ENCODE results near the gene COG4.

The COG4 gene

GRCh38 chr16:70478912-70479341 is 44.4 kb downstream of the COG4 start:
- DNase-seq = peak; percentile 17

- no peak for DNase-seq
Observed at GRCh38 chr16:70478169-70478568, 45.2 kb downstream of the COG4 start.

DNA sequence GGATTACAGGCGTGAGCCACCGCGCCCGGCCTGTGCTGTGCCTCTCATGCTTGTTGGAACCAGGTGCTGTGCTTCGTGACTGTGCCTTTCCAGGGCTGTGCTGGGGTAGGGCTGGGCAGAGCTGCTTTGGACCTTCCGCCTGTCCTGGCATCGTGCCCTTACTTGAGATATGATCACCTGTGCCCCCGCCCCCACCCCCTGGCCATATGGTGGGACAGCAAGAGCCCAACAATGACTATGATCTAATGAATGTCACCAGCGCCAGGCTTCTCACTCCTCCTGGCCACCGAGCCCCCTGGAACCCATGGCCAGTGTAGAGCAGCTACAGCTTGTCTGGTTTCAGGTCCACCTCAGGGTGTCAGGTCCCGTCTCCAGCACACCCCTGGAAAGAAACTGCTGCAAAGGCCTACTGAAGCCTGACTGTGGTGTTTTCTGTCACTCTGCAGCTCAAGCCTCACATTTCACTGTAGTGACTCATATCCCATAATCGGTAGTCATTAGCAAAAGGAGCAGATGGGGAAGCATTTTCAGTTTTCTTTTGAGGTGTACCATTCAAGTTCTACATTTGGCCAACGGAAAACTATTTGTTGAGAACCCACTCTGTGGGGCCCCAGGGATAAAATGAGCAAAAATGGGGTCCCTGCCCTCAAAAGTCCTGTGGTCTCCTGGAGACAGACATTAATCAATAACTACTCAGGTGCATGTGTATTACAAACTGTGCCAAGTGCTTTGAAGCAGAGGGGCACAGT is 46.9 kb downstream of the COG4 start:
- peak; percentile 70 for DNase-seq

GRCh38 chr16:70475054-70475871 is 48.1 kb downstream of the COG4 start:
- no peak for DNase-seq

GRCh38 chr16:70474320-70475053 is 48.9 kb downstream of the COG4 start:
- no peak for DNase-seq

- DNase-seq = no peak
Observed at GRCh38 chr16:70473446-70474319, 49.7 kb downstream of the COG4 start.

DNA sequence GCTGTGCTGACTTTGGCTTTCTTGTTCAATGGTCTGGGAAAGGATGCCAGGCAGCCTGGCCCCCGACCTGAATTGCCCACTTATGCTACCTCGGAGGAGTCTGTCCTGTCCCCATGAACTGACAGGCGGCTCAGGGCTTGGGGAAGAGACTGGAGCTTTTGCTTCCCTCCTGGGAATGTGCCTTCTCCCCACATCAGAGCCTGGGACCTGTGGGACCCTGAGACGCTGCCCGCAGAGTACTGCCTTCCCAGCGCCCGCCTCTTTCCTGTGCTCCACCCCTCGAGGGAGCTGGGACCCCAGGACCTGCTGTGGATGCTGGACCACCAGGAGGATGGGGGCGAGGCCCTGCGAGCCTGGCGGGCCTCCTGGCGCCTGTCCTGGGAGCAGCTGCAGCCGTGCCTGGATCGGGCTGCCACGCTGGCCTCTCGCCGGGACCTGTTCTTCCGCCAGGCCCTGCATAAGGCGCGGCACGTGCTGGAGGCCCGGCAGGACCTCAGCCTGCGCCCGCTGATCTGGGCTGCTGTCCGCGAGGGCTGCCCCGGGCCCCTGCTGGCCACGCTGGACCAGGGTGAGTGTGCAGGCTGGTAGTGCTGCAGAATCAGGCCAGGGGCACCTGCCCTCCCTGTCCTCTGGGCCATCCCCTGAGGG is 50.4 kb downstream of the COG4 start:
- DNase-seq = no peak

- DNase-seq = no peak
Observed at GRCh38 chr16:70470927-70471341, 52.4 kb downstream of the COG4 start.

- no peak for DNase-seq
Observed at GRCh38 chr16:70470141-70470926, 53.0 kb downstream of the COG4 start.

DNA sequence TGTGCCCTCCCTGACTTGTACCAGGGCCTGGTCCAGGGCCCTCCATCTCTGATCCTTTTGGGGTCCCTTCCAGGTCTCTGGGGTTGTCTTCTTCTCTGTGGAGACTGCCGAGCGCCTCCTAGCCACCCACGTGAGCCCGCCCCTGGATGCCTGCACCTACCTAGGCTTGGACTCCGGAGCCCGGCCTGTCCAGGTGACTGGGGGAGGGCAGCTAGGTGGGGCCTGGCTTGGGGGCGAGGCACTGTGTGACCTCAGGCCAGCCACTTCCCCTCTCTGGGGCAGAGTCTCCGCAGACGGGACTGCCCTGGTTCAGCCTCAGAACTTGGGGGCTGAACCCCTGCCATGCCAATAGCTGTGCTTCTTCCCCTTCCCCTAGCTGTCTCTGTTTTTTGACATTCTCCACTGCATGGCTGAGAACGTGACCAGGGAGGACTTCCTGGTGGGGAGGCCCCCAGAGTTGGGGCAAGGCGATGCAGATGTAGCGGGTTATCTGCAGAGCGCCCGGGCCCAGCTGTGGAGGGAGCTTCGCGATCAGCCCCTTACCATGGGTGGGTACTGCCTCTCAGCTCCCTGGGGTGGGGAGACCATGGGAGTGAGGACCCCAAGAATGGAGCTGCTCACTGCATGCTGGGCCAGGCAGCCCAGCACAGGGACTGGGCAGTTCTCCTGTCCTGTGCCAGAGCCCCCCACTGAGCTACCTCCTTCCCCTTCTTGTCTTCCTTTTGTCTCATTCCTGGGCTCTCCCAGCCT is 54.4 kb downstream of the COG4 start:
- no peak for DNase-seq

GRCh38 chr16:70467608-70468007 is 55.7 kb downstream of the COG4 start:
- no peak for DNase-seq

- DNase-seq = no peak
Observed at GRCh38 chr16:70467113-70467512, 56.2 kb downstream of the COG4 start.

DNA sequence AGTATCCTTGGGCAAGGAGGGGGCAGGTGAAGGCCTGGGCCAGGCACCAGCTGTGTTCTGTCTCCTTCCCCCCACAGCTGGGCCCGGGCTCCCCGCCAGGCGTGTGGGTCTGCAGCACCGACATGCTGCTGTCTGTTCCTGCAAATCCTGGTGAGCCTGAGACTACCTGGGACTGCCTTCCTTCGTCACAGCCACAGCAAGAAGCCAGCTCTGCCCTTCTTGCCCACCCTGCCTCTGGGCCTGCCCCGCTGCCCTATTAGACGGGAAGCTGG is 56.6 kb downstream of the COG4 start:
- no peak for DNase-seq

DNA sequence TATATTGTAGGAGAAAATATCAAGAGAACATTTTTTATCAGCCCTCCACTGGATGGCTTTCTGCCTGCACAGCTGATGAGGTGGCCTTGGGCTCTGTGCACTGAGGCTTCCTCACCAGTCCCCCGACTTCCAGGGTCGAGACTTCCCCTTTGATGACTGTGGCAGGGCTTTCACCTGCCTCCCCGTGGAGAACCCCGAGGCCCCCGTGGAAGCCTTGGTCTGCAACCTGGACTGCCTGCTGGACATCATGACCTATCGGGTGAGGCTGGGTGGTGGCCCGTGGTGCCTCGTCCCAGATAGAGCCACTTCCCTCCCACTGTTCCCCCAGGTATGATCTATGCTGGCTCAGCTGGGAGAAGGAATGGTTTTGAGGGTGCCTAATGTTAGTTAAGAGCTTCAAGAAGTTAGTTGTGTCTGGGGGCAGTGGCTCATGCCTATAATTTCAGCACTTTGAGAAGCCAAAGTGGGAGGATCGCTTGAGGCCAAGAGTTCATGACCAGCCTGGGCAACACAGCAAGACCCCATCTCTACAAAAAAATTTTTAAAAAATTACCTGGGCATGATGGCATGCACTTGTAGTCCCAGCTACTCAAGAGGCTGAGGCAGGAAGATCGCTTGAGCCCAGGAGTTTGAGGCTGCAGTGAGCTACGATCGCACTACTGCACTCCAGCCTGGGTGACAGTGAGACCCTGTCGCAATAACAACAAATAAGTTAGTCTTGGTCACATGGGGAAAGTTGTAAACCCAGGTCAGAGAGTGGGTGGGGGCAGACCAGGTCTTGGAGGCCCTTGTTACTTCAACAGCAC is 57.2 kb downstream of the COG4 start:
- DNase-seq = no peak

- no peak for DNase-seq
Observed at GRCh38 chr16:70463235-70463634, 60.1 kb downstream of the COG4 start.

- no peak for DNase-seq
Observed at GRCh38 chr16:70460737-70461261, 62.6 kb downstream of the COG4 start.

DNA sequence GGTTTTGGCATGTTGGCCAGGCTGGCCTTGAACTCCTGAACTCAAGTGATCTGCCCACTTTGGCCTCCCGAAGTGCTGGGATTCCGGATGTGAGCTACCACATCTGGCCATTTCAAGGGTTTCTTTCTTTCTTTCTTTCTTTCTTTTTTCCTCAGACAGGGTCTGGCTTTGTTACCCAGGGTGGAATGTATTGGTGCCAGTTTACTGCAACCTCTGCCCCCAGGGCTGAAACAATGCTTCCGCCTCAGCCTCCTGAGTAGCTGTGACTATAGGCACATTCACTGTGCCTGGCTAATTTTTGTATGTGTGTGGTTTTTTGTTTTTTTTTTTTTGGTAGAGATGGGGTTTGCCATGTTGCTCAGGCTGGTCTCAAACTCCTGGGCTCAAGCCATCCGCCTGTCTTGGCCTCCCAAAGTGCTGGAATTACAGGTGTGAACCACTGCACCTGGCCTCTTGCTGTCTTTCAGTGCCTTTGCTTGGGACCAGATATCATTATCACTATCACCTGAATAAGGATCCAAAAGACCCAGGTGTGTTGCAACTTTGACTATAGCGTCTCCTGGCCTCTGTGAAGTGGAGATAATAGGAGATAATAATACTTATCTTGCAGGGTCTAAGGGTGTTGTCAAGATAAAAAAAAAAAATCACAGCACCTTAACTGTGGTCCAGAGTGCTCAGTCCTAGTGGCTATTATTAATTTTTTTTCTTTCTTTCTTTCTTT is 65.7 kb downstream of the COG4 start:
- no peak for DNase-seq

DNA sequence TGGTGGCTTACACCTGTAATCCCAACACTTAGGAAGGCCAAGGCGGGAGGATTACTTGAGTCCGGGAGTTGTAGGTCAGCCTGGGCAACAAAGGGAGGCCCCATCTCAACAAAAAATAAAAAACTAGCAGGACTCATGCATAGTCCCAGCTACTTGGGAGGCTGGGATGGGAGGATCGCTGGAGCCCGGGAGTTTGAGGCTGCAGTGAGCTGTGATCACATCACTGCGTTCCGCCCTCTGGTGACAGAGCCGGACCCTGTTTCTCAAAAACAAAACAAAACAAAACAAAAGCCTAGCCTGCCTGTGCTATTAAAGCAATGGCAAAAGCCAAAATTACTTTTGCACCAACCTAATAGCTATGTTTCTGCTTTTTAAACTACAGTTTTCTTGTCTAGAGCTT is 67.4 kb downstream of the COG4 start:
- DNase-seq = no peak

Measured in fibroblast of skin of scalp (primary cell).